ENCODE data around the gene TAPT1.

The TAPT1 gene

DNA sequence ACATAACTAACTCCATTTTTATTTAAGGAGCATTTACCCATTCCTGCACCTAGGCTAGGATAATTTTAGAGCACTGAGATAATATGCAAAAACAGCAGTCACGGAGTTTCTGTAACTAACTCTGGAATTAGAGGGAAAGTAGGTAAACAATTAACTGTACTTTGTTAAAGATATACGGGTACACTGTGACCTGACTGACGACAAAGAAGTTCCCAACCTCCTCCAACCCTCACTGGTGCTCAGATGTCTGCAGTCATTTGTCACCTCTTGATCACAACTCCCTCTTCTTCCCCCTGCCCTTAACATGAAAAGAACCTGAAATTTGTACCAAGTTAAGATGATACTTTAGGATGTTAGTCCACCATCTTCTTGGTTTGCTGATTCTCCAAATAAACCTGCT, 42.0 kb upstream of the TAPT1 start:
- Histone ChIP-seq H3K27me3 (no peaks in the 10 kb centered on the region), H3K27ac (no peak overlapping the region), H3K4me3 (ENCODE audit: low read depth in 1 of 2, low read length in 1 of 2) (no peak overlapping the region), H3K9me3 (no peaks in the 10 kb centered on the region), H3K36me3 (no peaks in the 10 kb centered on the region), H3K4me1 (ENCODE audit: control insufficient read depth in 1 of 2, insufficient read depth in 1 of 2, low read depth in 1 of 2, low read length in 1 of 2) (peaks cover 50 to 69% of the 10 kb centered on the region in 2 experiments)
- TF ChIP-seq, protein P1, sequence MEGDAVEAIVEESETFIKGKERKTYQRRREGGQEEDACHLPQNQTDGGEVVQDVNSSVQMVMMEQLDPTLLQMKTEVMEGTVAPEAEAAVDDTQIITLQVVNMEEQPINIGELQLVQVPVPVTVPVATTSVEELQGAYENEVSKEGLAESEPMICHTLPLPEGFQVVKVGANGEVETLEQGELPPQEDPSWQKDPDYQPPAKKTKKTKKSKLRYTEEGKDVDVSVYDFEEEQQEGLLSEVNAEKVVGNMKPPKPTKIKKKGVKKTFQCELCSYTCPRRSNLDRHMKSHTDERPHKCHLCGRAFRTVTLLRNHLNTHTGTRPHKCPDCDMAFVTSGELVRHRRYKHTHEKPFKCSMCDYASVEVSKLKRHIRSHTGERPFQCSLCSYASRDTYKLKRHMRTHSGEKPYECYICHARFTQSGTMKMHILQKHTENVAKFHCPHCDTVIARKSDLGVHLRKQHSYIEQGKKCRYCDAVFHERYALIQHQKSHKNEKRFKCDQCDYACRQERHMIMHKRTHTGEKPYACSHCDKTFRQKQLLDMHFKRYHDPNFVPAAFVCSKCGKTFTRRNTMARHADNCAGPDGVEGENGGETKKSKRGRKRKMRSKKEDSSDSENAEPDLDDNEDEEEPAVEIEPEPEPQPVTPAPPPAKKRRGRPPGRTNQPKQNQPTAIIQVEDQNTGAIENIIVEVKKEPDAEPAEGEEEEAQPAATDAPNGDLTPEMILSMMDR (IDR thresholded peaks at IDR 0.05) = no peak

DNA sequence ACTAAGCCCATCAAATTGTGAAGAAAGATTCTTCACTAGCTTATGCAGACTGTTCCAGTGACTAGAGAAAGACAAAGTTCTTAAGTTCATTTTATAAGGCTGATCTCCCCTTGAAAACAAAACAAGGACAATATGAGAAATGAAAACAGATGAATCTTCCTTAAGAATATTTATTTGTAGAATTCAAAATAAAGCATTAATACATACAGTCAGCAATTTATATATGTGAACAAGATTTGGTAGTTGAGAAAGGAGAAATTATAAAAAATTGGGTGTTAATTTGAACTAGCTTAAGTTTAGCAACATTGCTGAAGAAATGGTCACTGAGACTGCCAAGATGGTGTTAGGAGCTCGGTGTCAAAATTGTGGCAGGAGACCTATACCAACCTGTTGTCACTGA, 41.4 kb upstream of the TAPT1 start:
- Histone ChIP-seq H3K9me3 (no peaks in the 10 kb centered on the region), H3K4me1 (ENCODE audit: control insufficient read depth in 1 of 2, insufficient read depth in 1 of 2, low read depth in 1 of 2, low read length in 1 of 2) (peaks cover 50 to 69% of the 10 kb centered on the region in 2 experiments), H3K36me3 (no peaks in the 10 kb centered on the region), H3K27ac (no peak overlapping the region), H3K4me3 (ENCODE audit: low read depth in 1 of 2, low read length in 1 of 2) (no peak overlapping the region), H3K27me3 (no peaks in the 10 kb centered on the region)
- TF ChIP-seq, protein P1 (IDR thresholded peaks at IDR 0.05) = no peak

DNA sequence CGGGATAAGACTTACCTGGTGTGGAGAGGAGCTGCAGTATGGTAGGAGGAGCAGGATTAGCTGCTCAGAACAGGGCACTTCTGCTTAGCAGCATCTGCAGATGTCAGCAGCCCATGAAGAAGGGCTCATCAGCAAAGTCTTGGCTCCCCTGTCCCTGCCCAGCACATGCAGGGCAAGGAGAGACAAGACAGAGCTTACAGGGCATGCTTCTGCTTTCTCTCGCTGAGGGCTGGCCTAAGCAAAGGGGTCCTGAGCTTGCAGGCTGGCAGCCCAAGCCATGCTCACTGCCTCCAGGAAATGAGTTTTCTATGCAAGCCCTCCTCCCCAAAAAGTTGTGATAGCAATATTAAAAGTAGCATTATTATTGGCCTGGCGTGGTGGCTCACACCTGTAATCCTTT, 39.5 kb upstream of the TAPT1 start:
- Histone ChIP-seq H3K4me1 (ENCODE audit: control insufficient read depth in 1 of 2, insufficient read depth in 1 of 2, low read depth in 1 of 2, low read length in 1 of 2) (peaks cover 41 to 56% of the 10 kb centered on the region in 2 experiments), H3K36me3 (no peaks in the 10 kb centered on the region), H3K9me3 (no peaks in the 10 kb centered on the region), H3K4me3 (ENCODE audit: low read depth in 1 of 2, low read length in 1 of 2) (no peak overlapping the region), H3K27ac (no peak overlapping the region), H3K27me3 (no peaks in the 10 kb centered on the region)
- TF ChIP-seq, protein P1 (IDR thresholded peaks at IDR 0.05) = no peak

DNA sequence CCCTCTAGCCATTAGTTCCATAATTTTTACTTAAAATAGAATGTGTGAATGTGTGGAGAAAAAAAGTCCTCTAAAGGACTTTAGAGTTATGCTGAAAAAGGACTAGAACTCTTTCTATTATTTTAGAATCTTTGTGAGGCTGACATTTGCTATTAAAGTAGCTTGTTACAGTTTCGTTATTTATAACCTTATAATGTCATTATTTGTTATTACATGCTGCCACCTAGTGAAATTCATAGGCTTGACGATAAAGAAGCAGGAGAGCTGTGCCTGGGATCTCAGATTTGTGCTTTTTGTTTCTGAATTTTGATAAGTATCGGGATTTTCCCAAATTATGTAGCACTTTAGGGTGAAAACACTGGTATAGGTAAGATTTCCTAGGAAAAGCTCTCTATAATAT, 38.5 kb upstream of the TAPT1 start:
- Histone ChIP-seq H3K9me3 (no peaks in the 10 kb centered on the region), H3K27me3 (no peaks in the 10 kb centered on the region), H3K27ac (no peak overlapping the region), H3K4me1 (ENCODE audit: control insufficient read depth in 1 of 2, insufficient read depth in 1 of 2, low read depth in 1 of 2, low read length in 1 of 2) (peaks cover 31 to 46% of the 10 kb centered on the region in 2 experiments), H3K4me3 (ENCODE audit: low read depth in 1 of 2, low read length in 1 of 2) (no peak overlapping the region), H3K36me3 (no peaks in the 10 kb centered on the region)
- TF ChIP-seq, protein P1 (IDR thresholded peaks at IDR 0.05) = peak; percentile 70

DNA sequence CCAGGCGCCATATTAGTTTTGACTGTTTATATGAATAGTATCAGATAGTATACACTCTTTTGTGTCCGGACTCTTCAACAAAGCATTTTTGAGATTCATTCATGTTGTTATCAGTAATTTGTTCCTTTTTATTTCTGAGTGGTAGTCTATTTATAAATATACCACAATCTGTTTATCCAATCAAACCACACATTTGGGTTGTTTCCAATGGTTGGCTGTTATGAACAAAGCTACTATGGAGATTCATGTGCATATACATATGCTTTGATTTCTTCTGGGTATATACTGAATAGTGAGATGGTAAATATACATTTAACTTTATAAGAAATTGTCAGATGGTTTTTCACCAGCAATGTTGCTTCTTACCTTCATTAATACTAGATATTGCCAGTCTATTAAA, 36.8 kb upstream of the TAPT1 start:
- no peaks in the 10 kb centered on the region for H3K36me3 ChIP-seq
- H3K27me3 ChIP-seq = no peaks in the 10 kb centered on the region
- H3K4me1 ChIP-seq (ENCODE audit: control insufficient read depth in 1 of 2, insufficient read depth in 1 of 2, low read depth in 1 of 2, low read length in 1 of 2) = peaks cover 15 to 28% of the 10 kb centered on the region in 2 experiments
- no peaks in the 10 kb centered on the region for H3K9me3 ChIP-seq
- TF ChIP-seq, protein P1 (IDR thresholded peaks at IDR 0.05) = no peak
- H3K27ac ChIP-seq = no peak overlapping the region
- H3K4me3 ChIP-seq (ENCODE audit: low read depth in 1 of 2, low read length in 1 of 2) = no peak overlapping the region

DNA sequence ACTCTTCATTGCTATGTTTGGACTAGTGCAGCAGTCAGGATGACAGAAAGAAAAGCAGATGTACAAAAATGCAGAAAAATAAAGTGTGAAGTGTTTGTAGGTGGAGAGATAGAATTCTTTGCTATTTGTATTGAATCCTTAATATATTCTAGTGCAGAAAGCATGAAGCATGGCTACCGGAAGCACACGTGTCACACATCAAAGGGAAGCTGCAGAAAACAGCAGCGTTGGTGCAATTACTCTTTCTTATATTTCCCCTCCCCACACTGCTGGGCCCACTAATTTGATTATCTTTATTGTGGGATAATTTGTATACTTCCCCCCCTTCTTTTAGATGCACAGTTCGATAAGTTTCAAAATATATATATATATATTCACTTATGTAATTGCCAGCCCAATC, 35.9 kb upstream of the TAPT1 start:
- Histone ChIP-seq H3K36me3 (no peaks in the 10 kb centered on the region), H3K4me1 (ENCODE audit: control insufficient read depth in 1 of 2, insufficient read depth in 1 of 2, low read depth in 1 of 2, low read length in 1 of 2) (peaks cover 18 to 25% of the 10 kb centered on the region in 2 experiments), H3K27ac (no peak overlapping the region), H3K4me3 (ENCODE audit: low read depth in 1 of 2, low read length in 1 of 2) (no peak overlapping the region), H3K9me3 (no peaks in the 10 kb centered on the region), H3K27me3 (no peaks in the 10 kb centered on the region)
- TF ChIP-seq, protein P1 (IDR thresholded peaks at IDR 0.05) = no peak
